Osteoblast (primary cell): ENCODE results near the gene TMEM145. TPM values are rescaled to one million over a fixed set of nuclear protein-coding genes. Genes with fewer than 3 reads are reported as not detected.

Source experiments
- DNase-seq: peaks from one replicate; pipeline ENCODE4 v3.0.0; 2011; ENCODE audit warnings: low spot score, mixed read lengths; ENCODE audit not compliant: insufficient read length; ENCODE audit errors: missing footprints
- H2AFZ ChIP-seq: 2 replicates; pipeline ENCODE4 v1.6.0; 2011; ENCODE audit warnings: mild to moderate bottlenecking, low read length
- H3K27ac ChIP-seq: 2 replicates; pipeline ENCODE4 v1.5.1; 2011; ENCODE audit warnings: mild to moderate bottlenecking, low read depth, low read length, moderate library complexity
- H3K27me3 ChIP-seq: 2 replicates; pipeline ENCODE4 v1.6.0; 2012; ENCODE audit warnings: mild to moderate bottlenecking, control low read depth, inconsistent platforms, low read length, moderate library complexity; ENCODE audit not compliant: insufficient read depth
- H3K36me3 ChIP-seq: 2 replicates; pipeline ENCODE4 v1.5.1; 2011; ENCODE audit warnings: mild to moderate bottlenecking, low read length, control low read depth, moderate library complexity; ENCODE audit not compliant: insufficient read depth
- H3K4me1 ChIP-seq: 2 replicates; pipeline ENCODE4 v1.5.1; 2011; ENCODE audit warnings: mild to moderate bottlenecking, low read length, control low read depth, moderate library complexity; ENCODE audit not compliant: insufficient read depth
- H3K4me2 ChIP-seq: 2 replicates; pipeline ENCODE4 v1.6.0; 2011; ENCODE audit warnings: mild to moderate bottlenecking, low read length; ENCODE audit not compliant: insufficient read depth
- H3K4me3 ChIP-seq: fragments of 200-600 bp; sonication (generic); 3 replicates; pipeline ENCODE4 v1.5.1; 2012; ENCODE audit warnings: mild to moderate bottlenecking, low read length, inconsistent platforms; ENCODE audit not compliant: insufficient read depth
- H3K79me2 ChIP-seq: 2 replicates; pipeline ENCODE4 v1.6.0; 2012; ENCODE audit warnings: mild to moderate bottlenecking, low read length, control low read depth, inconsistent platforms; ENCODE audit not compliant: insufficient read depth
- H3K9me3 ChIP-seq: 2 replicates; pipeline ENCODE4 v1.5.1; 2011; ENCODE audit warnings: low read depth, low read length, control low read depth
- H4K20me1 ChIP-seq: 2 replicates; pipeline ENCODE4 v1.6.0; 2012; ENCODE audit warnings: mild to moderate bottlenecking, low read length, control low read depth; ENCODE audit not compliant: insufficient read depth
- CTCF ChIP-seq: IDR thresholded peaks from 2 replicates; pipeline ENCODE4 v1.5.1; 2011; ENCODE audit warnings: mild to moderate bottlenecking, low read depth, low read length, moderate library complexity; ENCODE audit errors: extremely low read depth
- total RNA-seq: library from RNA; depleted of rRNA; stranded (reverse); fragments of >200 nt; gene quantifications from 2 replicates; pipeline ENCODE4 v1.2.3, GENCODE V29; 2012

The TMEM145 gene
- total RNA-seq, 1 donor, result not detected

- Histone ChIP-seq H3K36me3 (peaks cover 6% of the 10 kb centered on the region), H3K79me2 (peaks cover 71% of the 10 kb centered on the region)
These were observed 32.3 kb upstream of the TMEM145 start for GRCh38 chr19:42280815-42281145.

DNA sequence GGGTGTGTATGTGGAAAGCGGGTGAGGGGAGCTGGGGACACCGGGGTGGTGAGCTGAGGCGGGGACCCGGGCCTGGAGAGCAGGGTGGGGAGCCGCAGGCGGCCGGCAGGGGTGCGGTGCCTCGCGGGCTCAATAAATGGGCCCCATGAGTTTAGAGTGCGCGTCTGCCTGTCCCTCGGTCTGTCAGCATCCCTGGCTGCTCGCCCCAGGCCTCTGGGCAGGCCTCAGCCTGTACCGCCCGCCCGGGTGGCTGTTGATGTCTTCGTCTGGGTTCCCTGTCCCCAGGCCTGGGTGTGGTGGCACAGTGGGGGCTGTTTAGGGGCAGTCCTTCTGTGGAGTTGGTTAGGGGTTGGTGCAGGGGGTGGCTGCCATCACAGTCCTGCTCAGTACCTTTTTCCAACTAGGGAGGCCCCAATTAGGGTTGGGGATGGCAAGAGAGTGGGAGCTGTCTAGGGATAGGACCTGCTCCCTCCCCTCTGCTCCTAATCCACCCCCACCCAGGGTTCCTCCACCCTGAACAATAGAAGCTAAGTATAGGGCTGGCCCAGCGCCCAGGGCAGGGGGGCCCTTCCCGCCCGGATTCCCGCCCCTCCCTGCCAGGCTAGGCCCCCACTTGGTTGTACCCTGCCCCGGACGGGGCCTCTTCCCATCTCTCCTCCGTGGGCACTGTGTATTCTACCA, 31.8 kb upstream of the TMEM145 start:
- Histone ChIP-seq H3K4me1 (peaks cover 76% of the 10 kb centered on the region), H2AFZ (no peak overlapping the region), H3K4me3 (peak overlapping the region; percentile 66), H3K27me3 (no peaks in the 10 kb centered on the region), H3K36me3 (peaks cover under 1% of the 10 kb centered on the region), H3K79me2 (peaks cover 71% of the 10 kb centered on the region), H4K20me1 (peaks cover 53% of the 10 kb centered on the region), H3K4me2 (peak overlapping the region; percentile 80), H3K27ac (peak overlapping the region; percentile 74), H3K9me3 (no peaks in the 10 kb centered on the region)
- DNase-seq, result no peak
- TF ChIP-seq CTCF, result no peak

More at GRCh38 chr19:42280815-42281145, 32.3 kb upstream of the TMEM145 start:
- Histone ChIP-seq H3K27ac (peak overlapping the region; percentile 65), H3K4me2 (peak overlapping the region; percentile 80), H4K20me1 (peaks cover 53% of the 10 kb centered on the region), H3K27me3 (no peaks in the 10 kb centered on the region), H3K9me3 (no peaks in the 10 kb centered on the region), H3K4me1 (peaks cover 72% of the 10 kb centered on the region), H2AFZ (no peak overlapping the region), H3K4me3 (peak overlapping the region; percentile 88)
- DNase-seq, result peak; percentile 99
- TF ChIP-seq CTCF, result no peak

- Histone ChIP-seq H3K79me2 (peaks cover 70% of the 10 kb centered on the region), H3K4me2 (peak overlapping the region; percentile 80), H3K4me1 (peaks cover 70% of the 10 kb centered on the region), H4K20me1 (peaks cover 52% of the 10 kb centered on the region), H2AFZ (no peak overlapping the region), H3K27ac (peak overlapping the region; percentile 74), H3K27me3 (no peaks in the 10 kb centered on the region), H3K4me3 (peak overlapping the region; percentile 66), H3K9me3 (no peaks in the 10 kb centered on the region), H3K36me3 (peaks cover 4% of the 10 kb centered on the region)
- no peak for TF ChIP-seq CTCF
- DNase-seq, result peak; percentile 92
These were observed 31.0 kb upstream of the TMEM145 start for GRCh38 chr19:42281827-42282762.

DNA sequence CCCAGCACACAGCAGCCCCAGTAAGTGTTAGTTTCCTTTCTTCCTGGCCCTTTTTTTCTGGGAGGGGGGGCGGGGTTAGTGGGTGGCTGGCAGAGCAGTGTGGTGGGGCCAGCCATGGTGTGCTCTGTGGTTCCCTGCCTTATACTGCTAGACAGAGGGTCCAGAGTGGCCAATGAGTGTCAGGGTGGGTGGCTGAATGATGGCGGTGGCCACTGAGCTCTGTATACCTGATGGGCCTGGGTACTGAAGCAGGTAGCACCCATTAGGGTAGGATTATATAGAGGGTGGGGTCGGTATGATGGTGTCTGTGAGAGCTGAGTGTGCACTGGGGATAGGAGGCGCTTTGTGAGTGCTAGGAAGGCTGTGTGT, 30.3 kb upstream of the TMEM145 start:
- no peaks in the 10 kb centered on the region for H3K9me3 ChIP-seq
- H3K27me3 ChIP-seq, result no peaks in the 10 kb centered on the region
- TF ChIP-seq CTCF, result no peak
- peak overlapping the region; percentile 72 for H3K4me3 ChIP-seq
- no peak overlapping the region for H2AFZ ChIP-seq
- DNase-seq, result peak; percentile 76
- H3K4me2 ChIP-seq, result peak overlapping the region; percentile 80
- H3K27ac ChIP-seq, result peak overlapping the region; percentile 74
- peaks cover 53% of the 10 kb centered on the region for H4K20me1 ChIP-seq
- peaks cover 69% of the 10 kb centered on the region for H3K79me2 ChIP-seq
- peaks cover 67% of the 10 kb centered on the region for H3K4me1 ChIP-seq
- H3K36me3 ChIP-seq, result peaks cover 11% of the 10 kb centered on the region
